SU-DHL-6 (cell line): ENCODE measurements around the gene GRB10.

Experiments
- H2AFZ ChIP-seq: fragments of 200-600 bp; sonication (generic); 2 replicates; pipeline ENCODE4 v1.6.1; 2014; ENCODE audit warnings: low read depth, mild to moderate bottlenecking, moderate library complexity, mixed read lengths, antibody characterized with exemption, low read length; ENCODE audit not compliant: severe bottlenecking
- H3F3A ChIP-seq: fragments of 200-600 bp; shearing (Covaris generic); 2 replicates; pipeline ENCODE4 v1.6.0; 2016; ENCODE audit warnings: antibody characterized with exemption, mild to moderate bottlenecking; ENCODE audit not compliant: insufficient read depth
- H3K27ac ChIP-seq: fragments of 200-600 bp; sonication (generic); 2 replicates; pipeline ENCODE4 v1.5.1; 2016; ENCODE audit warnings: low read depth, mild to moderate bottlenecking, low read length, moderate library complexity, mixed read lengths
- H3K27me3 ChIP-seq: fragments of 200-600 bp; sonication (generic), shearing (Covaris generic); 2 replicates; pipeline ENCODE4 v1.6.0; 2014; ENCODE audit warnings: mild to moderate bottlenecking, low read length
- H3K36me3 ChIP-seq: fragments of 200-600 bp; sonication (generic); 2 replicates; pipeline ENCODE4 v1.6.1; 2014; ENCODE audit warnings: mild to moderate bottlenecking, low read length, mixed read lengths
- H3K4me2 ChIP-seq: fragments of 300-600, 200-600 bp; shearing (Covaris generic), sonication (generic); 2 replicates; pipeline ENCODE4 v1.6.0; 2014; ENCODE audit warnings: low read length, low read depth, mild to moderate bottlenecking; ENCODE audit not compliant: poor library complexity, severe bottlenecking
- H3K4me3 ChIP-seq: fragments of 200-600 bp; sonication (generic); 2 replicates; pipeline ENCODE4 v1.5.1; 2014; ENCODE audit warnings: antibody characterized with exemption, low read length, mild to moderate bottlenecking, mixed read lengths; ENCODE audit not compliant: insufficient read depth, poor library complexity, severe bottlenecking
- H3K79me2 ChIP-seq: fragments of 200-600 bp; sonication (generic); 2 replicates; pipeline ENCODE4 v1.6.1; 2014; ENCODE audit warnings: mild to moderate bottlenecking, low read length, moderate library complexity; ENCODE audit not compliant: insufficient read depth
- H3K9ac ChIP-seq: fragments of 200-600 bp; sonication (generic); 2 replicates; pipeline ENCODE4 v1.7.0; 2014; ENCODE audit warnings: mild to moderate bottlenecking, low read length
- H3K9me2 ChIP-seq: fragments of 200-600 bp; sonication (generic); replicated peaks from 2 replicates; pipeline ENCODE4 v1.6.1; 2014; ENCODE audit warnings: low read length; ENCODE audit not compliant: insufficient read depth
- H3K9me3 ChIP-seq: fragments of 200-600 bp; sonication (generic); 2 replicates; pipeline ENCODE4 v1.6.1; 2014; ENCODE audit warnings: low read length, mixed read lengths; ENCODE audit not compliant: insufficient read depth
- H4K20me1 ChIP-seq: fragments of 200-600 bp; sonication (generic); 2 replicates; pipeline ENCODE4 v1.6.1; 2014; ENCODE audit warnings: low read depth, mild to moderate bottlenecking, antibody characterized with exemption, low read length, moderate library complexity, mixed read lengths
- CTCF ChIP-seq: fragments of 200-600 bp; sonication (generic); IDR thresholded peaks from one replicate; pipeline ENCODE4 v1.5.1; 2017; ENCODE audit warnings: antibody characterized with exemption, mild to moderate bottlenecking, low read length, moderate library complexity; ENCODE audit not compliant: insufficient read depth, poor library complexity, severe bottlenecking
- EZH2phosphoT487 ChIP-seq: fragments of 200-600 bp; sonication (generic), shearing (Covaris generic); conservative IDR thresholded peaks from 2 replicates; pipeline ENCODE4 v1.6.1; 2018; ENCODE audit warnings: mild to moderate bottlenecking, antibody characterized with exemption, low read length, moderate library complexity, mixed read lengths

GRB10 gene

GRCh38 chr7:50783303-50783702, 607 bp upstream of the GRB10 start:
- H3K27ac ChIP-seq, result no peak overlapping the region
- no peaks in the 10 kb centered on the region for H3K27me3 ChIP-seq
- H3K9me2 ChIP-seq, result no peaks in the 10 kb centered on the region
- TF ChIP-seq EZH2phosphoT487 (no peak), CTCF (no peak)
- no peaks in the 10 kb centered on the region for H4K20me1 ChIP-seq
- H3K9me3 ChIP-seq, result no peaks in the 10 kb centered on the region
- H3K4me3 ChIP-seq, result no peak overlapping the region
- H3K79me2 ChIP-seq, result no peaks in the 10 kb centered on the region
- no peaks in the 10 kb centered on the region for H3F3A ChIP-seq
- no peaks in the 10 kb centered on the region for H3K36me3 ChIP-seq
- H3K9ac ChIP-seq, result no peak overlapping the region
- no peak overlapping the region for H2AFZ ChIP-seq
- H3K4me2 ChIP-seq, result no peak overlapping the region

- H3K4me3 ChIP-seq, result no peak overlapping the region
- H3K9ac ChIP-seq, result no peak overlapping the region
- H3K79me2 ChIP-seq, result no peaks in the 10 kb centered on the region
- H3K36me3 ChIP-seq, result no peaks in the 10 kb centered on the region
- TF ChIP-seq CTCF (no peak), EZH2phosphoT487 (no peak)
- no peaks in the 10 kb centered on the region for H4K20me1 ChIP-seq
- no peak overlapping the region for H2AFZ ChIP-seq
- H3F3A ChIP-seq, result no peaks in the 10 kb centered on the region
- no peaks in the 10 kb centered on the region for H3K9me3 ChIP-seq
- H3K27me3 ChIP-seq, result no peaks in the 10 kb centered on the region
- H3K27ac ChIP-seq, result no peak overlapping the region
- H3K4me2 ChIP-seq, result no peak overlapping the region
- H3K9me2 ChIP-seq, result no peaks in the 10 kb centered on the region
Measured at GRCh38 chr7:50781381-50782293, 1.1 kb downstream of the GRB10 start.

- Histone ChIP-seq H3K9me2 (no peaks in the 10 kb centered on the region), H3K9me3 (no peaks in the 10 kb centered on the region), H3K79me2 (no peaks in the 10 kb centered on the region), H3K4me3 (no peak overlapping the region), H3K27ac (no peak overlapping the region), H2AFZ (no peak overlapping the region), H3K27me3 (no peaks in the 10 kb centered on the region), H3K36me3 (no peaks in the 10 kb centered on the region), H3K9ac (no peak overlapping the region), H4K20me1 (no peaks in the 10 kb centered on the region), H3K4me2 (no peak overlapping the region), H3F3A (no peaks in the 10 kb centered on the region)
- no peak for TF ChIP-seq CTCF
- TF ChIP-seq EZH2phosphoT487, result no peak
Measured at GRCh38 chr7:50780436-50780835, 2.3 kb downstream of the GRB10 start.
